GM19239 (cell line): ENCODE results near the gene NRP2.

Experiments
- DNase-seq: peaks from one replicate; pipeline ENCODE4 v3.0.0; 2011; ENCODE audit warnings: low spot score; ENCODE audit not compliant: insufficient read length
- FAIRE-seq: peaks from 2 replicates; lab custom pipeline; 2011; peaks lifted over from hg19 to GRCh38; lab: Jason Lieb, UNC

NRP2 gene

DNA sequence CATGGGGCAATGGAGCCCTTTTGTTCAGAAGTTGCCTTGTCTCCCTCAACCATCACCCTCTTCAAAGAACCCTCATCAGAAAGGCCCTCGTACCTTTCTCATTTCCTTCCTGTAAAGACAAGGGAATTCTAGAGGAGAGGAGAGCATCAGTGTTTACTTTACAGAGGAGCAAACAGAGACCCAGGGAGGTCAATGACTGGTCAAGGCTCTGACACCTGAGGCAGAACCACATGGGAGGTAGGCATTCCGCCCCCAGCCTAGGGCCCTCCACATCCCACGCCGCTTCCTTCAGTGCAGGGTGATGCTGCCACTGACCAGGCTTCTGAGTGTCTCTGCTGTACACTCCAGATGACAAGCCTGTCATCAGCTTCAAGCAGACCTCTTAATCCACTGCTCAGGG, 104.7 kb downstream of the NRP2 start:
- DNase-seq (no peak), FAIRE-seq (no peak)

DNA sequence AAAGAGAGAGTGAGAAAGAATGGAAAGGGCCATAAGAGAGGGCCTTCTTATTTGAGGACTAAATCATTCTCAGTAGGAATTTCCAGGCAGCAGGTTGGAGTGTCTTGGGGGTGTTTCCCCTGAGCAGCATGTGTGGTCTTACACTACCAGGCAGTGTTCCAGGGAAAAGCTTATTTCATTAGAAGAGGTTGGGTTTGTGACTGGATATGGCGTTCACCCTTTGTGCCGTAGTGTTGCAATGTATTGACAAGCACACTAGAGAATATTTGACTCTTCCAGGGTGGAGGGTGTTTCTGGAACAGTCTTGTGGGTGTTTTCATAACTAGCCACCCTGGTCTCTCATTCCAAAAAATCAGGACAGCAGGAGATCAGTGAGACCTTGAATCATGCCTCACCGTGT, 105.5 kb downstream of the NRP2 start:
- FAIRE-seq (no peak), DNase-seq (no peak)

DNA sequence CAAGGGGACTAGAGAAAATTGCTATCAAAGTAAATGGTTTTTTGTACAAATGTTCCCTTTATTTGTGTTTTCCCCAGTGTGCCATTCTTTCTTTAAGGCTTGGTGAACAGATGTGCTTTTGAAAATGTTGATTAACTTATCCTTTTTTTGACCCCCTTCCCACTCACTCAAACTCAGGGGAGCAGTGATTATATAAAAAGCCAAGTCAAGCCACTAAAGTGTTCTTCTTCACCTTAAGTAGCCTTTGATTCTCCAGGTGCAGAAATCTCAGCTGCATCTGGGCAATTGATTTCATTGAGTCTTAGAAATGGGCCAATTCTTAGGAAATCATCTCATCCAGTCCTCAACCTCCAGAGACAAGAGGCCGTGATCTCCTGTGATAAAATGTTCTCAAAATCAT, 107.6 kb downstream of the NRP2 start:
- DNase-seq (no peak), FAIRE-seq (no peak)

DNA sequence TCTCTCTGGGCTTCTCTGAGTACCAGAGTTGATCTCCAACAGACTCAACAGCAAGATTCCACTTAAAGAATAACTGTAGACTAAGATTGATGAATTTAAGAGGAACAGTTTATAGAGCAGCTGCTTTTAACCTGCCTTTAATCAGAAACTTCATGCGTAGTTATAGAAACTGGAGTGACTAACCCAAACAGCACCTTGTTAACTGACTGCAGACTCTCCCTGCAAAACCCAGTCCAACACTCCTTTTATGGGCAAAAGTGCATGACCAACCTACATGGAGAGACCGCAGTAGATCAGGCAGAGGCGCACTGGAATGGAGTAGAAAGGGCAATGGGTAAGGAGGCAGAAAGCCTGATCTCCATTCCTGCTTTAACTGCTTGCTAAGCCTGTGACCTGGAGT, 110.6 kb downstream of the NRP2 start:
- FAIRE-seq, result no peak
- DNase-seq, result no peak

DNA sequence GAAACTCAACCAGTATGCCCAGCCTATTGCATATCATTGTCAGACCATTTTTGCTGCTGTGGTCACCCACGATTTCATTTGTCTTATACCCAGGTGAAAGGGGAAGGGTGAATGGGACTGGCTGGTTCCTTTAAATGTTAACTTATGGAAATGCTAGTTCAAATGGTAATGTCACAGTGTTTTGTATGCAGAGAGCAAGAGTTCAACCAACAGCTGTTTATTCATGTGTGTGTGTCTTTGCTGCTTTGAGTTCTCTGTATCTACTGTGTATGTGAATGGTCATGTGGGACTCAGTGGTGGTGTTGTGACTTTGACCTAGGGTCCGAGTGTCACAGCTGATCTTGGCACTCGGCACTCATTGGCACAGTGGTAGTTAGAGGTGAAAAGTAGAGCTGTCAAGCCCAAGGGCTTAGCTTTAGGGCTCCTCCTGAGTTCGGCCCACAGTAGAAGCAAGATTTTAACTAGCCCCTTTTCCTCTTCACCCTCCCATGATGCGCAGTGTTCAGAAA, 114.6 kb downstream of the NRP2 start:
- FAIRE-seq (no peak), DNase-seq (no peak)

DNA sequence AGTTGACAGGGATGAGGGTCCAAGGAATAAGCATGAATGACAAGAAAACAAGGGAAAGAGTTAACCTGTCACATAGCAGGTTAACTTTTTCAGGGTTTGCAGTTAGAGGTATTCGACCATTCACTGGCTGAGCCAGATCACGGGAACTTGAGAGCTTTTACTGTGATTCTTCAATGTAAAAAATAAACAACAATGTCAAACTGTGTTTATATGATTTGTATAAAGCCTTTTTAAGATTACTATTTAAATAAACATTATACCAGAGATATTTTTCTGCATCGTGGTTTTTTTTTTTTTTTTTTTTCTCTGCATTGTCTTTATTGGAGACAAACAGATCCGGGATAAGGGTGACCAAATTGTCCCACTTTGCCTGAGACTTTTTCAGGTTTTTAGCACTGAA, 115.6 kb downstream of the NRP2 start:
- DNase-seq (no peak), FAIRE-seq (no peak)

DNA sequence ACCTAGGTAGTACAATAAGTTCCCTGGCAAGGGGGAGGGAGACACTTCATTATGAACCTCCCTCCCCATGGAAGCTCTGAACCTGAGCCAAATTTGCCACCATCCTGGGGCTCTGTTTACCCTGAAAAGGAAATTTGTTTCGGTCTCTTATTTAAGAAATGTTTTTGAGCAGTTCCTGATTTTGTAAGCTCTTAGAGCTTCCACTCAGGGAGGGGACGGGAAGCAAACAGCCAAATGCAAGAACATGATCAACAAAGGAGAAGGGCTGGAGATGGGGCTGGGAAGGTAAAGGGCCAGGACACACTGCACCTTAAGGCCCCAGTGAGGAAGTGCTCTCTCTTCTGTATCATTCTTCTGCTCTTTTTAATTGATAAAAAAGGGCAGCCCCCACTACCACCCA, 117.9 kb downstream of the NRP2 start:
- DNase-seq (no peak), FAIRE-seq (no peak)

DNA sequence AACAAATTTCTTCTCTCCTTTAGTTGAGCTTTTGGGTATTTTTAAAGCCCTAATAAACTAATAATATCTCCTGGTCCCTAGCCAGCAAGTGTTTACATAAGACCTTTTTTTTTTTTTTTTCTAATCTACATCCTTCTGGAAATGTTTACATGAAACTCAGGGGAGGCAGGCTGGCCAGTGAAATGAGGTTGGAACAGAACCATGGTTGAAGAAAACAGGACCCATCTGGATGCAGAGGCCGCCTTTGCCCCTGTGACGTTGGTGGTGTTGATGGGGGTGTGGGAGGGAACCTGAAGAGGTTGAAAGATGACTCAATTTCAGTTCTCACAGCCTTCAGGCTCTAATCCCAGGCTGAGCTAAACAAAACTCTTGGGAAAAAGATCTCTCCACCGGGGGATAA, 118.5 kb downstream of the NRP2 start:
- DNase-seq (no peak), FAIRE-seq (no peak)

DNA sequence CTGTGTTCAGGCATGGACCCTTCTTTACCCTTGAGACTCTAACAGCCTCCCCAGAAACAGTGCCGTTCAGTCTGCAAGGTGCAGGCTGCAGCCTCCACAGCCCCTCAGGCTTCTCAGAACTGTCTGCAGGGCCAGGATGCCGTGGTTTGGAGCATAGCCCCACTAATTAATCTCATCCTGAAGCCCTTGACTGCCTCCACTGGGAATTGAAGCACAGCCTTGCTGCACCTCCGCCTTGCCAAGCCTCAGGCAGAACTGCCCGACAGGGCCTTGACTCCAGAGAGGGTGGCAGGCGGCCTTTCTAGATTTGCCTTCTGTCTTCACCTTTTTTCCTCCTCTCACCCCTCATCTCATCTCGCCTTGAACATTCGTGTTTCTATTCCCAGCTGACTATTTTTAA, 119.8 kb downstream of the NRP2 start:
- FAIRE-seq, result no peak
- no peak for DNase-seq

DNA sequence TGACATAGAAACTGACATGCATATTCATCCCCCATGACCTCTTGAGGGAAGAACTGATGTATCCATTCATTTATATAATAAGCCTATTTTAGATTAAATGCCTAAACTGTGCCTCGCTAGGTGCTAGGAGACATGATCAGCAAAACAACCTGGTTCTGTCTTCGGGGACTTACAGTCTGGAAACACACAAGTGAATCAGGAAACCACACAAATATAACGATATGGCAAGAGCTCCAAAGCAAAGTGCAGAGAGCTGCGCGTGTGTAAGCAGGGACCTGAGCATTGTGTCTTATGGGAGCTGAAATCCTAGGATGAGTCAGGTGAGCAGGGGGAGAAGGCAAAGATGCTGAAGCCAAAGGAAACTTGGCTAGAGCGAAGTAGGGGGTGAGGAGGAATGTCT, 120.6 kb downstream of the NRP2 start:
- no peak for DNase-seq
- no peak for FAIRE-seq

DNA sequence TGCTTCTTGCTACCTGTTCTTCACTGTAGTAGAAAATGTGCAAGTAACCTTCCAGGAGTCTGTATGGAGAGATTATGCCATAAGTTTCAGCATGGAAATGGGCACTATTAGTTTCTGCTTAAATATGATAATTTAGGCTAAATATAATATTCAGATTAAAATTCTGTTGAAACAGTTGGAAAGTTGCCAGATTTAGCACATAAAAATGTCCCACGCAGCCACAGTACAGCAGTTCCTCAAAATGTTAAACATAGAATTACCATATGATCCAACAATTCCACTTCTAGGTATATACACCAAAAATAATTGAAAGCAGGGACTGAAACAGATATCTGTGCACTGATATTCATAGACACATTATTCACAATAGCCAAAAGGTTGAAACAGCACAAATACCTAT, 121.2 kb downstream of the NRP2 start:
- FAIRE-seq (no peak), DNase-seq (no peak)

DNA sequence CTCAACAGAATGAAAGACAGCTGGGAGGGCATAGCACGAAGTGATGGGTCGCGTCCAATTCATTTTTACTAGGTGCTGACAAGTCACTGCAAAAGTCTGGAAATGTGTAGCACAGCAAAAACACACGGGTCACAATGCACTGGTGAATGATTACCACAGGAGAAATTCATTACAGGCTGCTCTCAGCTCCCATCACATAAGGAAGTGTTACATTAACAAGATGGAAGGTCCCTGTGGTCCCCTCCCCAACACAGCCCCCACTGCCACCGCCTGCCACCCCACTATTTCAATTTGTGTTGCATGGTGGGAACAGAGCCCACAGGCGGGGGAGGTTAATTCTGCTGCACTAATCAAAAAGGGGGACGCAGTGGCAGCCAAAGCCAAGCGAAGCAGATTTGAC, 122.8 kb downstream of the NRP2 start:
- DNase-seq, result no peak
- no peak for FAIRE-seq

DNA sequence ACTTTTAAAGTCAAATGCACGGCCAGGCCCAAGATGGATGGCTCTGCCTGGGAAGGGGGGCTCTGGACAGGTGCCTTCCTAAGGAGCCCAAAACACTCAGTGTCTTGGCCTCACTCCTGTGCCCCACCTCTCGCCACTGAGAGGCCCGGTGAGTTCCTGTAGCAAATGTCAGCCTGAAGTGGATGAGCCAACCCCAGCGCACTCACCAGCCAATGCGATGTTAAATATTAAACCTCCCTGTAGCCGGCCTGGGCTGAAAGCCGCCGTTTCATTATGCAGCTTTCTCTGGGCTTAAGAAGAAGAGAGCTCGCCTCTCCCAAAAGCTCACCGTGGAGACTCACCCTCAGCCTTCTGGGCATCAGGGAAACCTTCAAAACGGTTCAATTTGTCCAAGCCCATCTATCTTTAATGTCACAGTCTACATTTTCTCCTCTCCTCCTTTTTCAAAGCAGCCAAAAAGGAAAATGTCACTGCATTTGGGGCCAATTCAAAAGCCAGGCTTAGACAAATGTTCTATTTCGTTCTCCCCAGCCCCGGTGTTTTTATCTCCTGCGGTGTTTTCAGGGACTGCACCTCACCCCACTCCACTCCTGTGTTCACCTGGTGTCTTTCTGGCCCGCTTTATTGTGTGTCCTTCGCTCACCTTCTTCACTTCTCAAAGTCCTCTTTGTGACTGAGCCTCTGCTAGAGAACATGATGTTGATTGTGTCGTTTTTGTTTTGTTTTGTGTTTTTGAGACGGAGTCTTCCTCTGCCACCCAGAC, 124.0 kb downstream of the NRP2 start:
- no peak for DNase-seq
- FAIRE-seq, result no peak

DNA sequence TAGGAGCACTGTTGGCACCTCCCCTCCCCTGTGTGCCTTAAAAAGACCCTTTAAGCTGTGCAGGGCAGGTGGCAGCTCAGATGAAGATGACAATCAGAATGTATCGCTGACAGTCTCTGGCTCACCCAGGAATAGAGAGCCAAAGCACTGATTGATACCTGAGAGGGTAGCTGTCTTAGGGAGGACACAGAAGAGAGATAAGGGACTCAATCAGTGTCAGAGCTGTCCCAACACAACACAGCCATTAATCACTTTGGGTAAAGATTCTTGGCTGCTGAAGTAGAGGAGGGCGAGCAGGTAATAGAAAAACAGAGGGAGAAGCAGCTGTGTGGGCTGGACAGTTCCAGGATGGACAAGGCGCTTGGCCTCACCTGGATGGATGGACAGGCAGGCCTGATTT, 124.9 kb downstream of the NRP2 start:
- FAIRE-seq (no peak), DNase-seq (no peak)

DNA sequence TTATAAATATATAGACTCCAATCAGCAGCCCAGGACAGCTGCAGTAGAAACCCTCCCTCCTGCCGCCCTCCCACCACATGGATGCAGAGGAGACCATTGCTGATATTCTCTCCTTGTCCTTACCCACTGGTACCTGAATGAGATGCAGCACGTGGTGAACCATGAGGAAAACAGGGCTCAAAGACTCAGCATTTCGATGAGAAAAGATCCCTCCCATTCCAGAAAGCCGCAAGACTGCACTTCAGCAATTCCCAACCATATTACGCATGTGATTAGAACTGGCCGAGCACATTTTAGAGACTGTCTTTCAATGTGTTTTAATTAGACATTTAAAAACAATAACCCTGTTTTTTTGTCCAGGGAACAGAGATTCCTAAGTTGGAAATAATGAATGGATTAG, 125.5 kb downstream of the NRP2 start:
- no peak for FAIRE-seq
- DNase-seq, result no peak

DNA sequence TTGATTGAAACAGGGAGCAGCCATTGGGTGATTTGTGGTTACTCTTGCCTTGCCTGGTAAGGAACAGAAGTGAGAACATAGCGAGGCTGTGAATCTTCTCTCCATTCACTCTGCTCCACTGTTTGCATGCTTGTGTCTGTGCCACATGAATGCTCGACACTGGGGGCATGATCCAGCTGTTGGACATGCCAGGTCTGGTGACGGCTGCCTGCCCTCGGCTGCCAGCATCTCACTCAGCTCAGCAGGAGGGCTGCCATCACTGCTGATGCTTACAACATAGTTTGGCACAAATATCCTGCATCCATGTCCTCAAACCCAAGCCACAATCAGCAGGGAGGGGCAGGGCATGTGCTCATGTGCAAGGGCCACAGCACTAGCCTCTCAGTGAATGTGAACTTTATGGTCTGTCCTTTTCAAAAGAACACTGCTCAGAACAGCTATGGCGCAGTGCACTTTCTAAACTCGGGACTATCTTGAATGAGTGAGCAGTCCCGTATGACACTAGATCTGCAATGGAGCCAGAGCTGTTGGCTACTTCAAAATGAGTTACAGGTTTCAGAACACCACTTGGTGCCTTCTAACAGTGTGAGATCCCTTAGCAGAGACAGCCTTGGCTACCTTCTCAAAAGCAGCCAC, 126.3 kb downstream of the NRP2 start:
- DNase-seq (no peak), FAIRE-seq (no peak)

DNA sequence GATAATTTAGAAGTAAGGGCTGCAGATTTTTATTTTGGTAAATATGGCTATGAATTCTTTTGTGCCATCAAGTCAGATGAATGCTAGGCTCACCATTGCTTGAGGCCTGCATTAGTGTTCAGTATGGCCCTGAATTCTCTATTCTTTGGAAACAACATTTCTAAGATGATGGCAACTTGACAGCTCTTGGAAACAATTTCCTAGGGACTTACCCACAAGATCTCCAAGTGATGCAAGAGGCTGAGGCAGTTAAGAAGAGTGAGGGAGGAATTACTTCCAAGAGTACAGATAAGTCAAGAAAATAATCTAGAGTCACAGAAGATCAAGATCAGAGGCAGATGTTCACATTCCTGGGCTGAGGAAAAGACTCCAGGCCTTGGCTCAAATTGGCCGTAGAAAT, 129.1 kb downstream of the NRP2 start:
- FAIRE-seq (no peak), DNase-seq (no peak)

DNA sequence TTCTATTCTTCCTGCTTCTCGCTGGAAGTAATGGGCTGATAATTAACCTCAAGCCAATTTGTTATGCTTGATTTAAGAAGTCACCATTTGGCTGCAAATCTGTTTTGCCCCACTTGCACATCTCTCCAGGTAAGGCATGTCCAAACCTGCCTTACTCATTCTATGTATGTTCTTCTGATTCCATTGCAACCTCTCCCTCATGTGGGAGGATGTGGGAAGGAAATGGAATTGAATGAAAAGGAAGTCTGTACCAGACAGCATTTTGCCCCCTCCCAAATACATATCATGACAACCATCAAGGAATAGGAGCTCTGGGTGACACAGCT, 131.7 kb downstream of the NRP2 start:
- DNase-seq (no peak), FAIRE-seq (no peak)

DNA sequence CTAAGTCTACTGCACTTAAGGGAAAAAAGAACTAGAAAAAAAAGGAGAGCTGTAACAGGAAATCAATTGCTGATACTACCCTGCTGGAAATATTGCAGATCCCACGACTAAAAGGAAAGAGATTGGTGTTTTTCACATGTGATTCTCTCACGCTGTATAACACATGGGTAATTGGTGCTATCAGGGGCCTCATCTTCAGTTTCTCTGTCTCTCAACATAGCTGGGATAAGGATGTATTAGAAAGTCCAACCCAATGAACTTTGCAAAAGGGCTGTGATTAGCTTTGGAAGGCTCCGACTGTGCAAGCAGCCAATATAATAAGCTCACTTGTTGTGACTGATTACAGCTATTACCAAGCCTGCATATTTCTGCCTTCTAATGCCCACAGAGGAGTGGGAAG, 133.4 kb downstream of the NRP2 start:
- DNase-seq, result no peak
- no peak for FAIRE-seq

DNA sequence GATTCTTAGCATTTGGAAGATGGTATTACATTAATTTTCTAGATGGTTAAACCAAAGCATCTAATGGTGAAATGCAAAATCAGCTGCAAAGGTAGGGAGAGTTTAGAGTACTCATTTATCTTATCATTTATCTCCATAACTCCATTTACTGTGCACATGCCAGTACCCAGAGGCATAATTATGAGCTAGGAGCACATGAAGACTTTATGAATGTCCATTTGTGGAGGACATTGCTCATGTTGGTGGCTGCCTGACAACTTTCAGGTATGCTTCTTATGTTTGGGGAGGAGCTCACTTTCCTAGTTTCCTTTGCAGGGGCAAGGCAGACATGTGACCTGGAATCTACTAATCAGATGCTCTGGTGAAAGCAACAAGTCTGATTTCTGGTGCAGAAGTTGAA, 134.0 kb downstream of the NRP2 start:
- FAIRE-seq (no peak), DNase-seq (no peak)

DNA sequence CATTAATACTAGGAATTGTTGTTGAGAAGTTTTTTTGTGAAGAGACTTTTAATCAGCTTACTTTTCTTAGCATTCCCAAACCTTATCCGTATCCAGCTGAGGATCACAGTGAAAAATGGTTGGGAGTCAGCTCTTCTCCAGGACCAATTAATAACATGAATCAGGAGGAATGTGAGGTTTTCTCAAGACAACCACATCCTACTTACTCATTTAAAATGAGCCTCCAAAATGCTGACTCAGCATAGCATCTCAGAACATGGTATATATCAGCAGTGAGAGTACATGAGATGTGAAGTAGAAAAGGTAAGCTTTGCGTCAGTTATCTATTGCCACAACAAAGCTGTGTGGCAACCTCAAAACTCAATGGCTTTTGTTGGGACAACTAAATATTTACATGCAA, 140.3 kb downstream of the NRP2 start:
- DNase-seq (no peak), FAIRE-seq (no peak)

DNA sequence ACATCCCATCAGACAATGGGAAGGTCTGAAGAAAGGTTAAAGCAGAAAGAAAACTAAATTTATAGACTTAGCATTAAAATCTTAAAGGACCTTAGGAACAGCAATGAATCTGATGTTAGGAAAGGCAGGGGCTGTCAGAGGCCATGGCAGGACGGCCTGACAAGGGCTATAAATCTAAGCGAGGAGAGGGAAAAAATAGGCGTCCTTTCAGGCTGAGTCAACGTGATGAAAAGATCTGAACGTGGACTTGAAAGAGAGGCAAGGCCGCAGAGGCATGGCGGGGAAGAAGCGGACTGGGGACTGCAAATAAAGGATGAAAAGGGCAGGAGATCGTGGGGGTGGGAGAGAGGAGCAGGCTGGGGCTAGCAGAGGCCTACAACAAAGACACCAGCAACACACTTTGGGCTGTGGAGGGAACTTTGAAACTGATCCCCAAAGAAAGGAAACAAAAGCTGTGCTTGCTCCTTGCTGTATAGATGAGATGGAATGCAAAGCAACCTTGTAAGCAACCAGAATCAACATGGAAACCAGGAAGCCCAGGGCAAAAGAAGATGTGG, 145.6 kb downstream of the NRP2 start:
- no peak for FAIRE-seq
- no peak for DNase-seq
